NCI-H1048 (cell line): Measurements from ENCODE around the gene HOXB13.

Experiments
- DNase-seq: peaks from one replicate; lab custom pipeline; 2025; lab: John Stamatoyannopoulos, UW

Gene HOXB13

GRCh38 chr17:48728232-48729231 lies at the start of gene HOXB13:
TSS of gene HOXB13 (minus strand) at chr17:48728750. CDS start at chr17:48728593, 157 bp downstream.
- DNase-seq: no peak

GRCh38 chr17:48776602-48777001 lies 48.1 kb upstream of the HOXB13 start:
- no peak for DNase-seq

GRCh38 chr17:48773245-48773644 lies 44.7 kb upstream of the HOXB13 start:
- no peak for DNase-seq

- DNase-seq: no peak
Measured at GRCh38 chr17:48770954-48771353, 42.4 kb upstream of the HOXB13 start.

- DNase-seq: no peak
Measured at GRCh38 chr17:48769009-48769675, 40.6 kb upstream of the HOXB13 start.

- no peak for DNase-seq
Measured at GRCh38 chr17:48767263-48767774, 38.8 kb upstream of the HOXB13 start.

GRCh38 chr17:48761114-48761513 lies 32.6 kb upstream of the HOXB13 start:
- DNase-seq: no peak

GRCh38 chr17:48760411-48760810 lies 31.9 kb upstream of the HOXB13 start:
- no peak for DNase-seq

- DNase-seq: no peak
Measured at GRCh38 chr17:48759288-48759687, 30.7 kb upstream of the HOXB13 start.

- DNase-seq: no peak
Measured at GRCh38 chr17:48757524-48757961, 29.0 kb upstream of the HOXB13 start.

GRCh38 chr17:48756830-48757251 lies 28.3 kb upstream of the HOXB13 start:
- no peak for DNase-seq

GRCh38 chr17:48755356-48755755 lies 26.8 kb upstream of the HOXB13 start:
- DNase-seq: no peak

GRCh38 chr17:48754500-48755261 lies 26.1 kb upstream of the HOXB13 start:
- no peak for DNase-seq

- DNase-seq: no peak
Measured at GRCh38 chr17:48753794-48754499, 25.4 kb upstream of the HOXB13 start.

GRCh38 chr17:48752399-48753288 lies 24.1 kb upstream of the HOXB13 start:
- DNase-seq: no peak

GRCh38 chr17:48751733-48752398 lies 23.3 kb upstream of the HOXB13 start:
- DNase-seq: no peak

GRCh38 chr17:48751172-48751571 lies 22.6 kb upstream of the HOXB13 start:
- DNase-seq: no peak

- no peak for DNase-seq
Measured at GRCh38 chr17:48749621-48750553, 21.3 kb upstream of the HOXB13 start.
